ENCODE data around the gene PRDM16. TPM values are rescaled to one million over a fixed set of nuclear protein-coding genes. Genes with fewer than 3 reads are reported as not detected.

PRDM16 gene
- polyA plus RNA-seq, 1 of the 3 experiments (the other 2 are of a cell fraction), result not detected

DNA sequence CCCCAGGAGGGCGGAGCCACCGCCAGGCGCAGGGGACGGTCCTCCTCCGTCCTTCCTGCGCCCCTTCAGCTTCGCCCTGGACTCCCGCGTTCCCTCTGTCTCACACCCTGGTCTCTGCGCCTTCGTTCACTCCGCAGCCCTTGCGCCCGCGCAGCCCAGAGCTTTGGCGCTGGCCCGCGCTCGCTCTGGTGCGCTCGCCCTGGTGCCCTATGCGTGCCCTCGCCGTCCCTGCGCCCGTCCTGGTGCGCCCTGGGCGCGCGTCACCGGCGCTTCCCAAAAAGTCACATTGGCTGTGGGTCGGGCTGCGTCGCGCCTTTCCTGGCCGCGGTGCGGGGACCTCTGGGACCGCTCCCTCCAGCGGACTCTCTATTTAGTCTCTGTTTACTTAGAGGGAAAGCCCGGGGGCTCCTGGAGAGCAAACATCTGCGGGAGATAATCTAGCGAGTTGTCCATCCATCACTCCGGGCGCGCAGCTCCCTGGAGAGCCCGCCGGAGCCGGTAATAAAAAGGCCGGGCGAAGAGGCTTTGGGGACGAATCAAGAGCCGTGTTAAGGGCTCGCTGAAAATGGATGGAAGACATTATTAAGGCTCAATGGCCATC, 178.6 kb downstream of the PRDM16 start:
- H3K9ac ChIP-seq, result no peak overlapping the region
- peaks cover 19% of the 10 kb centered on the region; the same call in 1 of the 2 replicates for H3K27me3 ChIP-seq (ENCODE audit: insufficient read depth)
- no peaks in the 10 kb centered on the region for H3K4me1 ChIP-seq (ENCODE audit: control insufficient read depth in 1 of 2, insufficient read depth in 2 of 2, low read depth in 1 of 2, low read length in 1 of 2)
- no peaks in the 10 kb centered on the region for H3F3A ChIP-seq (replicated peaks; ENCODE audit: insufficient read depth)
- no peak for DNase-seq
- ChIA-PET CTCF (no interaction called here), POLR2A (no interaction called here)
- no peaks in the 10 kb centered on the region for H3K36me3 ChIP-seq (replicated peaks in 1 of 2; ENCODE audit: control insufficient read depth in 1 of 2, insufficient read depth in 2 of 2, low read length in 1 of 2)
- H3K9me2 ChIP-seq, result no peaks in the 10 kb centered on the region
- WGBS (ENCODE audit: low lambda C conversion rate), result 22% methylated on average over 18 of the region's 55 CpGs
- no peak overlapping the region for H3K4me2 ChIP-seq
- H3K9me3 ChIP-seq, result no peaks in the 10 kb centered on the region
- H3K4me3 ChIP-seq (ENCODE audit: low read depth in 2 of 2, low read length in 1 of 2), result no peak overlapping the region
- H3K27ac ChIP-seq (ENCODE audit: low read depth in 2 of 2, low read length in 1 of 2), result no peak overlapping the region
- no peaks in the 10 kb centered on the region for H3K79me2 ChIP-seq (ENCODE audit: insufficient read depth)
- H4K20me1 ChIP-seq (ENCODE audit: insufficient read depth), result no peaks in the 10 kb centered on the region
- TF ChIP-seq IRF3 (IDR thresholded peaks at IDR 0.05; ENCODE audit: low read depth, low read length) (no peak), GABPA (IDR thresholded peaks at IDR 0.05; ENCODE audit: low read depth) (no peak), CHD2 (IDR thresholded peaks at IDR 0.05; ENCODE audit: low read length, partially characterized antibody) (no peak), NRF1 (IDR thresholded peaks at IDR 0.05; ENCODE audit: low read depth, low read length) (no peak), FOXM1 (IDR thresholded peaks at IDR 0.05; ENCODE audit: low read depth) (no peak), FOSL2 (IDR thresholded peaks at IDR 0.05; ENCODE audit: borderline replicate concordance, low read depth) (no peak), MEF2A (IDR thresholded peaks at IDR 0.05; ENCODE audit: borderline replicate concordance, low read depth) (no peak), CTCF (IDR thresholded peaks at IDR 0.05) (no peak), RFX5 (IDR thresholded peaks at IDR 0.05; ENCODE audit: low read length) (no peak), FOXJ3 (CRISPR knock-in tag; IDR thresholded peaks at IDR 0.05) (no peak), EZH2phosphoT487 (IDR thresholded peaks at IDR 0.05; ENCODE audit: borderline replicate concordance, low read depth) (no peak), JUND (IDR thresholded peaks at IDR 0.05) (no peak), MXI1 (IDR thresholded peaks at IDR 0.05; ENCODE audit: low read depth, low read length) (no peak), GATA2 (CRISPR knock-in tag; IDR thresholded peaks at IDR 0.05) (no peak), RAD21 (IDR thresholded peaks at IDR 0.05; ENCODE audit: low read length) (no peak), MAX (IDR thresholded peaks at IDR 0.05; ENCODE audit: low read depth) (no peak)
- H2AFZ ChIP-seq (ENCODE audit: low read depth), result no peak overlapping the region

All from SK-N-SH (cell line).